ENCODE data around the gene TTC39A.

Gene TTC39A

GRCh38 chr1:51320967-51321923, 9.1 kb downstream of the TTC39A start:
- H3K4me3 Mint-ChIP-seq: no peak overlapping the region
- no peaks in the 10 kb centered on the region for H3K9me3 Mint-ChIP-seq
- DNase-seq (ENCODE audit: low spot score in 2 of 2) (no peak), ATAC-seq (replicated peaks; ENCODE audit: extremely low read depth, poor library complexity, severe bottlenecking) (no peak)
- no peak overlapping the region for H3K27ac Mint-ChIP-seq (ENCODE audit: low read depth)
- H3K36me3 Mint-ChIP-seq (ENCODE audit: insufficient read depth): no peaks in the 10 kb centered on the region
- H3K4me1 Mint-ChIP-seq: no peaks in the 10 kb centered on the region
- H3K27me3 Mint-ChIP-seq: peaks cover 8% of the 10 kb centered on the region

- ATAC-seq (replicated peaks; ENCODE audit: extremely low read depth, poor library complexity, severe bottlenecking) (no peak), DNase-seq (ENCODE audit: low spot score in 2 of 2) (no peak)
- Mint-ChIP-seq H3K9me3 (no peaks in the 10 kb centered on the region), H3K4me3 (no peak overlapping the region), H3K36me3 (ENCODE audit: insufficient read depth) (no peaks in the 10 kb centered on the region), H3K4me1 (no peaks in the 10 kb centered on the region), H3K27ac (ENCODE audit: low read depth) (no peak overlapping the region), H3K27me3 (no peaks in the 10 kb centered on the region)
These were observed 12.6 kb downstream of the TTC39A start for GRCh38 chr1:51317798-51318197.

- H3K9me3 Mint-ChIP-seq: no peaks in the 10 kb centered on the region
- no peak overlapping the region for H3K27ac Mint-ChIP-seq (ENCODE audit: low read depth)
- no peaks in the 10 kb centered on the region for H3K4me1 Mint-ChIP-seq
- no peaks in the 10 kb centered on the region for H3K27me3 Mint-ChIP-seq
- DNase-seq (ENCODE audit: low spot score in 2 of 2): no peak
- H3K36me3 Mint-ChIP-seq (ENCODE audit: insufficient read depth): no peaks in the 10 kb centered on the region
- ATAC-seq (replicated peaks; ENCODE audit: extremely low read depth, poor library complexity, severe bottlenecking): no peak
- no peak overlapping the region for H3K4me3 Mint-ChIP-seq
These were observed 13.6 kb downstream of the TTC39A start for GRCh38 chr1:51316846-51317120.

- DNase-seq (ENCODE audit: low spot score in 2 of 2) (no peak), ATAC-seq (replicated peaks; ENCODE audit: extremely low read depth, poor library complexity, severe bottlenecking) (no peak)
- Mint-ChIP-seq H3K27ac (ENCODE audit: low read depth) (no peak overlapping the region), H3K4me1 (no peaks in the 10 kb centered on the region), H3K27me3 (no peaks in the 10 kb centered on the region), H3K9me3 (no peaks in the 10 kb centered on the region), H3K36me3 (ENCODE audit: insufficient read depth) (no peaks in the 10 kb centered on the region), H3K4me3 (no peak overlapping the region)
These were observed 14.1 kb downstream of the TTC39A start for GRCh38 chr1:51316113-51316845.

- no peak for DNase-seq (ENCODE audit: low spot score in 2 of 2)
- peaks cover 6% of the 10 kb centered on the region for H3K4me1 Mint-ChIP-seq
- H3K4me3 Mint-ChIP-seq: no peak overlapping the region
- H3K27me3 Mint-ChIP-seq: no peaks in the 10 kb centered on the region
- no peaks in the 10 kb centered on the region for H3K9me3 Mint-ChIP-seq
- H3K27ac Mint-ChIP-seq (ENCODE audit: low read depth): no peak overlapping the region
- ATAC-seq (replicated peaks; ENCODE audit: extremely low read depth, poor library complexity, severe bottlenecking): no peak
- no peaks in the 10 kb centered on the region for H3K36me3 Mint-ChIP-seq (ENCODE audit: insufficient read depth)
These were observed 15.4 kb downstream of the TTC39A start for GRCh38 chr1:51314974-51315373.

GRCh38 chr1:51313961-51314777, 16.2 kb downstream of the TTC39A start:
- H3K27ac Mint-ChIP-seq (ENCODE audit: low read depth): no peak overlapping the region
- H3K36me3 Mint-ChIP-seq (ENCODE audit: insufficient read depth): no peaks in the 10 kb centered on the region
- no peaks in the 10 kb centered on the region for H3K27me3 Mint-ChIP-seq
- ATAC-seq (replicated peaks; ENCODE audit: extremely low read depth, poor library complexity, severe bottlenecking): no peak
- H3K4me1 Mint-ChIP-seq: peaks cover 6% of the 10 kb centered on the region
- no peak for DNase-seq (ENCODE audit: low spot score in 2 of 2)
- H3K9me3 Mint-ChIP-seq: no peaks in the 10 kb centered on the region
- no peak overlapping the region for H3K4me3 Mint-ChIP-seq

GRCh38 chr1:51313268-51313852, 17.0 kb downstream of the TTC39A start:
- Mint-ChIP-seq H3K4me1 (peaks cover 6% of the 10 kb centered on the region), H3K9me3 (no peaks in the 10 kb centered on the region), H3K27ac (ENCODE audit: low read depth) (no peak overlapping the region), H3K27me3 (no peaks in the 10 kb centered on the region), H3K36me3 (ENCODE audit: insufficient read depth) (no peaks in the 10 kb centered on the region), H3K4me3 (no peak overlapping the region)
- no peak for ATAC-seq (replicated peaks; ENCODE audit: extremely low read depth, poor library complexity, severe bottlenecking)
- DNase-seq (ENCODE audit: low spot score in 2 of 2): no peak

- Mint-ChIP-seq H3K27me3 (no peaks in the 10 kb centered on the region), H3K36me3 (ENCODE audit: insufficient read depth) (no peaks in the 10 kb centered on the region), H3K27ac (ENCODE audit: low read depth) (no peak overlapping the region), H3K9me3 (no peaks in the 10 kb centered on the region), H3K4me3 (no peak overlapping the region), H3K4me1 (peaks cover 6% of the 10 kb centered on the region)
- DNase-seq (ENCODE audit: low spot score in 2 of 2) (no peak), ATAC-seq (replicated peaks; ENCODE audit: extremely low read depth, poor library complexity, severe bottlenecking) (no peak)
These were observed 17.6 kb downstream of the TTC39A start for GRCh38 chr1:51312718-51313117.

- DNase-seq (ENCODE audit: low spot score in 2 of 2) (no peak), ATAC-seq (replicated peaks; ENCODE audit: extremely low read depth, poor library complexity, severe bottlenecking) (no peak)
- peaks cover 6% of the 10 kb centered on the region for H3K4me1 Mint-ChIP-seq
These were observed 18.5 kb downstream of the TTC39A start for GRCh38 chr1:51311826-51312225.

GRCh38 chr1:51310871-51311613, 19.3 kb downstream of the TTC39A start:
- Mint-ChIP-seq H3K9me3 (no peaks in the 10 kb centered on the region), H3K4me3 (no peak overlapping the region), H3K27ac (ENCODE audit: low read depth) (no peak overlapping the region), H3K4me1 (peaks cover 6% of the 10 kb centered on the region), H3K36me3 (ENCODE audit: insufficient read depth) (no peaks in the 10 kb centered on the region), H3K27me3 (no peaks in the 10 kb centered on the region)
- DNase-seq (ENCODE audit: low spot score in 2 of 2) (no peak), ATAC-seq (replicated peaks; ENCODE audit: extremely low read depth, poor library complexity, severe bottlenecking) (no peak)

More at GRCh38 chr1:51311826-51312225, 18.5 kb downstream of the TTC39A start:
- Mint-ChIP-seq H3K27me3 (no peaks in the 10 kb centered on the region), H3K9me3 (no peaks in the 10 kb centered on the region), H3K27ac (ENCODE audit: low read depth) (no peak overlapping the region), H3K36me3 (ENCODE audit: insufficient read depth) (no peaks in the 10 kb centered on the region), H3K4me3 (no peak overlapping the region)

GRCh38 chr1:51309291-51309690, 21.1 kb downstream of the TTC39A start:
- Mint-ChIP-seq H3K27me3 (no peaks in the 10 kb centered on the region), H3K4me1 (peaks cover 6% of the 10 kb centered on the region), H3K36me3 (ENCODE audit: insufficient read depth) (no peaks in the 10 kb centered on the region), H3K4me3 (no peak overlapping the region), H3K9me3 (no peaks in the 10 kb centered on the region), H3K27ac (ENCODE audit: low read depth) (no peak overlapping the region)
- no peak for DNase-seq (ENCODE audit: low spot score in 2 of 2)
- ATAC-seq (replicated peaks; ENCODE audit: extremely low read depth, poor library complexity, severe bottlenecking): no peak

GRCh38 chr1:51308636-51309035, 21.7 kb downstream of the TTC39A start:
- ATAC-seq (replicated peaks; ENCODE audit: extremely low read depth, poor library complexity, severe bottlenecking): no peak
- Mint-ChIP-seq H3K4me3 (no peak overlapping the region), H3K4me1 (peaks cover 6% of the 10 kb centered on the region), H3K36me3 (ENCODE audit: insufficient read depth) (no peaks in the 10 kb centered on the region), H3K27ac (ENCODE audit: low read depth) (no peak overlapping the region), H3K9me3 (no peaks in the 10 kb centered on the region), H3K27me3 (no peaks in the 10 kb centered on the region)
- no peak for DNase-seq (ENCODE audit: low spot score in 2 of 2)
